Kidney (tissue), 14 donors: ENCODE data around the gene NKAIN2. TPM values are rescaled to one million over a fixed set of nuclear protein-coding genes. Genes with fewer than 3 reads are reported as not detected.
"Not testable (repeated sequence)": the region's sequence is repeated elsewhere in the genome, so short reads cannot be mapped to it uniquely, and the experiment has no call there.

Experiments used
- DNase-seq, 5 donors: peaks; one replicate each; pipeline ENCODE4 v3.0.0-alpha.2; 2013 to 2020
- FAIRE-seq: peaks from 2 replicates; lab custom pipeline; 2012; peaks lifted over from hg19 to GRCh38; lab: Jason Lieb, UNC
- H3K27ac ChIP-seq, 2 donors: one replicate each; pipeline ENCODE4 v1.7.0; 2013; ENCODE audit warnings: low read depth in 2 of 2, low read length in 2 of 2, inconsistent platforms in 1 of 2
- H3K27me3 ChIP-seq: one replicate; pipeline ENCODE4 v1.7.1; 2013; ENCODE audit warnings: low read length, inconsistent platforms; ENCODE audit not compliant: control insufficient read depth, insufficient read depth
- H3K36me3 ChIP-seq, 3 donors: one replicate each; pipeline versions ENCODE4 v1.7.0 to v1.7.1; 2013; ENCODE audit warnings: low read length in 3 of 3, control low read depth in 1 of 3, inconsistent platforms in 1 of 3; ENCODE audit not compliant: insufficient read depth in 3 of 3, control insufficient read depth in 2 of 3
- H3K4me1 ChIP-seq, 3 donors: one replicate each; pipeline versions ENCODE4 v1.7.0 to v1.7.1; 2013; ENCODE audit warnings: low read length in 3 of 3, inconsistent platforms in 1 of 3, low read depth in 1 of 3; ENCODE audit not compliant: control insufficient read depth in 2 of 3, insufficient read depth in 2 of 3
- H3K4me3 ChIP-seq, 3 donors: one replicate each; pipeline versions ENCODE4 v1.7.0 to v1.8.1; 2013; ENCODE audit warnings: low read length in 3 of 3, control low read depth in 1 of 3, inconsistent platforms in 1 of 3
- H3K9ac ChIP-seq, 3 donors: one replicate each; pipeline versions ENCODE4 v1.7.0 to v1.7.1; 2013; ENCODE audit warnings: low read length in 3 of 3, control low read depth in 1 of 3, inconsistent platforms in 1 of 3
- H3K9me3 ChIP-seq, 3 donors: one replicate each; pipeline versions ENCODE4 v1.7.0 to v1.7.1; 2013; ENCODE audit warnings: low read length in 3 of 3, control low read depth in 1 of 3, inconsistent platforms in 1 of 3; ENCODE audit not compliant: control insufficient read depth in 2 of 3, insufficient read depth in 1 of 3
- intact Hi-C: fragments of 100-400 bp; cut with DNase I; formaldehyde crosslinking; loops from one replicate; pipeline ENCODE4 v1.11.1; 2022
- polyA plus RNA-seq: library from polyadenylated mRNA; stranded (reverse); fragments of 350-450 nt; fragmentation: Illumina TruSeq; extraction: RNeasy Lipid Tissue Mini Kit (QIAGEN cat#74804); gene quantifications from one replicate; pipeline ENCODE4 v1.2.3, GENCODE V29; 2014; ENCODE audit warnings: low read depth, low replicate concordance; ENCODE audit not compliant: insufficient read depth
- total RNA-seq: library from RNA; stranded (reverse); fragmentation: NEBNext Ultra II Directional; extraction: Animal tissue kit (Norgen Biotek cat#: 25700); gene quantifications from one replicate; pipeline ENCODE4 v1.2.1, GENCODE V29; 2021
- TF ChIP-seq, protein P1 (sequence below): IDR thresholded peaks from 3 replicates; pipeline ENCODE4 v1.5.1; 2012; ENCODE audit warnings: mild to moderate bottlenecking, moderate library complexity, borderline replicate concordance; ENCODE audit not compliant: insufficient read depth; ENCODE audit errors: extremely low read depth
- donor health status: control.
- donor health status: control.
- donor health status: control.
- donor health status: control.
- donor health status: control.
- donor health status: DM: yes; HTN: yes; CAD: no.
- donor health status: Normal renal cell carcinoma (clear cell type).

NKAIN2 gene
- total and polyA plus RNA-seq, 2 donors from 2014 or later = 0.39 to 1.8 TPM

GRCh38 chr6:124412657-124413056 is 609.0 kb downstream of the NKAIN2 start:
- H3K4me1 ChIP-seq, H3K27ac ChIP-seq, H3K36me3 ChIP-seq, intact Hi-C loops, DNase-seq, FAIRE-seq, H3K9me3 ChIP-seq, H3K27me3 ChIP-seq, H3K4me3 ChIP-seq, H3K9ac ChIP-seq: not testable (repeated sequence)

DNA sequence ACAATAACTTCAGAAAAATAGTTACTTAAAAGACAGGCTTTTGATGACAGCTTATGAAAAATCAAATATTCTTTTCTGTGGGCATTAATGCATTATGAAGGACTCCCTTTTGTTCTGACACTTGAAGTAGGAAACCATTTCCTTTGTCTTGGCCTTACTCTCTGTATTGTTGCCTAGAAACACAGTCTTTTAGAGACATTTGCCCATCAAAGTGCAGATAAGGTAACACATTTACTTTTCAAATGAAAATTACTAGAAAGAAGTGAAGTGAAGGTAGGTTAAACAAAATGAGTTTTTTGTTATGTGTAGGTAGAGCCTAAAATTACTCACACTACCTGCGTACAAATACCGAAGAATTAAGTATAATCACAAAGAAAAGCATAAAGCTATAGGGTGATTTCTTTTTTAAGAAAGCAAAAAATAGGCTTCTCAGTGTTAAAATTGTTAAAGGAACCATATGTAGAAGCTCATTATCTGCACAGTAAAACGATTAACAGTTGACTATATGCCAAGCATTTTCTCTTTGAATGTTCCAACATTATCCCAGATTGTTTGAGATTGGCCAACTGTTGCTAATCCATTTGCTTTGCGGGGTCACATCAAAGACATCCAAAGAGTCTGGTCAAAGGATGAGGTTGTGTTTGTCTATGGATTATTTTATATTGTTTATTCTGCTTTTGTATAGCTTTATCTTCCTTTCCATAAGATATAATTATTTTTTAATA is 616.6 kb downstream of the NKAIN2 start:
- H3K27me3 ChIP-seq = no peaks in the 10 kb centered on the region
- DNase-seq (peak in 2 of 5 donors; percentile 41 to 79), FAIRE-seq (no peak)
- H3K27ac ChIP-seq = no peak overlapping the region
- no peaks in the 10 kb centered on the region for H3K4me1 ChIP-seq
- TF ChIP-seq, protein P1, sequence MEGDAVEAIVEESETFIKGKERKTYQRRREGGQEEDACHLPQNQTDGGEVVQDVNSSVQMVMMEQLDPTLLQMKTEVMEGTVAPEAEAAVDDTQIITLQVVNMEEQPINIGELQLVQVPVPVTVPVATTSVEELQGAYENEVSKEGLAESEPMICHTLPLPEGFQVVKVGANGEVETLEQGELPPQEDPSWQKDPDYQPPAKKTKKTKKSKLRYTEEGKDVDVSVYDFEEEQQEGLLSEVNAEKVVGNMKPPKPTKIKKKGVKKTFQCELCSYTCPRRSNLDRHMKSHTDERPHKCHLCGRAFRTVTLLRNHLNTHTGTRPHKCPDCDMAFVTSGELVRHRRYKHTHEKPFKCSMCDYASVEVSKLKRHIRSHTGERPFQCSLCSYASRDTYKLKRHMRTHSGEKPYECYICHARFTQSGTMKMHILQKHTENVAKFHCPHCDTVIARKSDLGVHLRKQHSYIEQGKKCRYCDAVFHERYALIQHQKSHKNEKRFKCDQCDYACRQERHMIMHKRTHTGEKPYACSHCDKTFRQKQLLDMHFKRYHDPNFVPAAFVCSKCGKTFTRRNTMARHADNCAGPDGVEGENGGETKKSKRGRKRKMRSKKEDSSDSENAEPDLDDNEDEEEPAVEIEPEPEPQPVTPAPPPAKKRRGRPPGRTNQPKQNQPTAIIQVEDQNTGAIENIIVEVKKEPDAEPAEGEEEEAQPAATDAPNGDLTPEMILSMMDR = no peak
- intact Hi-C loops = no loop called here
- H3K36me3 ChIP-seq = no peaks in the 10 kb centered on the region
- no peak overlapping the region for H3K9ac ChIP-seq
- H3K9me3 ChIP-seq = no peaks in the 10 kb centered on the region
- H3K4me3 ChIP-seq = no peak overlapping the region

- DNase-seq (peak in 1 of 5 donors; percentile 3), FAIRE-seq (no peak)
- Histone ChIP-seq H3K9me3 (no peaks in the 10 kb centered on the region), H3K4me1 (no peaks in the 10 kb centered on the region), H3K36me3 (no peaks in the 10 kb centered on the region), H3K4me3 (no peak overlapping the region), H3K9ac (no peak overlapping the region), H3K27me3 (no peaks in the 10 kb centered on the region), H3K27ac (no peak overlapping the region)
- TF ChIP-seq, protein P1 = no peak
- intact Hi-C loops = no loop called here
Measured at GRCh38 chr6:124423621-124424020, 620.0 kb downstream of the NKAIN2 start.

- DNase-seq (no peak), FAIRE-seq (no peak)
- TF ChIP-seq, protein P1 = no peak
- intact Hi-C loops = no loop called here
- Histone ChIP-seq H3K4me1 (no peaks in the 10 kb centered on the region), H3K27ac (no peak overlapping the region), H3K9me3 (no peaks in the 10 kb centered on the region), H3K9ac (no peak overlapping the region), H3K4me3 (no peak overlapping the region), H3K27me3 (no peaks in the 10 kb centered on the region), H3K36me3 (no peaks in the 10 kb centered on the region)
Measured at GRCh38 chr6:124430740-124431318, 627.2 kb downstream of the NKAIN2 start.
